Common myeloid progenitor, CD34-positive (primary cell): ENCODE data around the gene TTYH1.

Source experiments
- CTCF ChIA-PET: fragments of 350-600 bp; sonication (Branson Sonifier 250); formaldehyde crosslinking; loops from one replicate; lab custom pipeline; 2021; ENCODE audit warnings: antibody characterized with exemption; lab: Charles Lee
- POLR2A ChIA-PET: fragments of 350-600 bp; sonication (Branson Sonifier 250); formaldehyde crosslinking; loops from one replicate; lab custom pipeline; 2021; ENCODE audit warnings: antibody characterized with exemption; lab: Charles Lee
- DNase-seq, 3 donors: peaks; one replicate each; pipeline versions ENCODE4 v3.0.0 to v3.0.0-alpha.2; 2013
- H3K27ac ChIP-seq, 2 experiments: 1 replicate in 1 of 2; 2 replicates in 1 of 2; pipeline ENCODE4 v1.7.0; 2013; ENCODE audit warnings: inconsistent platforms in 2 of 2, low read length in 2 of 2, mild to moderate bottlenecking in 2 of 2, low read depth in 1 of 2, moderate library complexity in 1 of 2; ENCODE audit not compliant: severe bottlenecking in 2 of 2, insufficient read depth in 1 of 2, poor library complexity in 1 of 2
- H3K27me3 ChIP-seq, 5 experiments: replicated peaks in 2 of 5; 1 replicate in 3 of 5; 2 replicates in 2 of 5; pipeline versions ENCODE4 v1.6.1 to v1.7.0; 2013; ENCODE audit warnings: low read length in 4 of 5, mild to moderate bottlenecking in 2 of 5, moderate library complexity in 2 of 5, inconsistent platforms in 1 of 5; ENCODE audit not compliant: insufficient read depth in 5 of 5, control insufficient read depth in 4 of 5
- H3K36me3 ChIP-seq, 4 experiments: 1 replicate in 2 of 4; 2 replicates in 2 of 4; pipeline versions ENCODE4 v1.6.1 to v1.7.0; 2013; ENCODE audit warnings: low read length in 3 of 4, control low read depth in 1 of 4, mild to moderate bottlenecking in 1 of 4; ENCODE audit not compliant: control insufficient read depth in 4 of 4, insufficient read depth in 4 of 4
- H3K4me1 ChIP-seq, 4 experiments: 1 replicate in 3 of 4; 2 replicates in 1 of 4; pipeline versions ENCODE4 v1.6.1 to v1.7.1; 2013; ENCODE audit warnings: low read length in 3 of 4, mild to moderate bottlenecking in 3 of 4, control low read depth in 1 of 4, inconsistent platforms in 1 of 4, moderate library complexity in 1 of 4; ENCODE audit not compliant: control insufficient read depth in 4 of 4, insufficient read depth in 4 of 4; ENCODE audit errors: control extremely low read depth in 1 of 4
- H3K4me3 ChIP-seq, 7 experiments: 1 replicate in 4 of 7; 2 replicates in 3 of 7; pipeline versions ENCODE4 v1.5.1 to v1.7.0; 2013; ENCODE audit warnings: mild to moderate bottlenecking in 7 of 7, low read length in 6 of 7, moderate library complexity in 6 of 7, inconsistent platforms in 2 of 7, low read depth in 2 of 7, control low read depth in 1 of 7; ENCODE audit not compliant: insufficient read depth in 4 of 7, control insufficient read depth in 1 of 7; ENCODE audit errors: extremely low read depth in 1 of 7
- H3K9me3 ChIP-seq, 5 experiments: 1 replicate in 4 of 5; 2 replicates in 1 of 5; pipeline versions ENCODE4 v1.6.1 to v1.7.1; 2013; ENCODE audit warnings: low read length in 4 of 5, mild to moderate bottlenecking in 2 of 5, inconsistent platforms in 1 of 5, low read depth in 1 of 5, moderate library complexity in 1 of 5; ENCODE audit not compliant: control insufficient read depth in 4 of 5, insufficient read depth in 2 of 5; ENCODE audit errors: control extremely low read depth in 1 of 5
- WGBS: methylation state at CpG from one replicate; pipeline ENCODE4 v1.1.5; 2013; ENCODE audit not compliant: insufficient coverage; 5-methylcytosine and 5-hydroxymethylcytosine counted together

TTYH1 gene

DNA sequence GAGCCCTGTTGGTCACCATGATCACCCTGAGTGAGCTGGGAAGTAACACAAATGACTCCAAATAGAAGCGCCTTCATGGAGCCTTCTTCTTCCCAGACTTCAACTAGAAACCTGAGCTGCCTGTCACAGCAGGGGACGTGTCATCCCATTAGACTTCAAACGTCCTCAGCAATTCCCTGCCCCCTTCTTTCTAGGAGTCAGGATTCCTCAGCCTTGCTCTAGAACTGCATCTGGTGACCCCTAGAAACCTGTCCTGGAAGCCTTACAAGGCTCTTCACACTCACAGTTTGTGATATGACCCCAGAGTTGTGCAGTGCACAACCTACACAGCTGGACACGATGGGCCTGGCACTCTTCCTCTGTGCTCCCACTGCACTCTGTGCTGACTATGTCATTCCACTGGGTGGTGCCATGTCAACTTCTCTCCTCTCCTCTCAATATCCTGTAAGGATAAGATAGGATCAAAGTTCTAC, 23.6 kb upstream of the TTYH1 start:
- ChIA-PET CTCF (interaction anchor here (0.8 to 7.0 kb wide), 37 partner anchors 8 to 749 kb away, joined by 3 to 95 read pairs (median 5); partner anchors contain the start of genes LAIR1, LILRA4, LILRA5 and TTYH1), POLR2A (no interaction called here)
- no peaks in the 10 kb centered on the region for H3K9me3 ChIP-seq
- no peaks in the 10 kb centered on the region for H3K36me3 ChIP-seq
- no peaks in the 10 kb centered on the region for H3K27me3 ChIP-seq
- H3K27ac ChIP-seq, result no peak overlapping the region
- H3K4me1 ChIP-seq, result peaks cover 21 to 47% (median 45%) of the 10 kb centered on the region in 4 experiments
- no peak for DNase-seq
- no peak overlapping the region for H3K4me3 ChIP-seq
- WGBS, result 79% methylated on average over 4 of the region's 4 CpGs

DNA sequence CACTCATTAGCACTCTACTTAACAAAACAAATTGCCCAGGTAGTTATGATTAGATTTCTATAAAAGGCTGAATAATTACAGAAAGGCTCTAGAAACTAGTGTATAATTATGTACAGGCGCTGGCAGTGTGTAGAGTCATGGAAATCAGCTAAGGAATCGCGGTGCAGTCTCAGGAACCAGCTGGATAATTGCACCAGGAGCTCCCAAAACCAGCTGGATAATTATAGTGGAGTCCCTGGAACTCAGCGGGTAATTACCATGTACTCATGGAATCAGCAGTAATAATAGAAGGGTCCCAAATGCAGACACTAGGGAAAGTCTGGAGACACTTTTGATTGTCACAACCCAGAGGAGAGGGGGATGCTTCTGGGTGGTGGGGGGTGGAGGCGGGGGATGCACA, 23.2 kb upstream of the TTYH1 start:
- POLR2A ChIA-PET, result no interaction called here
- 97% methylated on average over 4 of the region's 5 CpGs for WGBS
- no peaks in the 10 kb centered on the region for H3K36me3 ChIP-seq
- no peak overlapping the region for H3K27ac ChIP-seq
- CTCF ChIA-PET, result interaction anchor here (0.7 to 7.0 kb wide), 27 partner anchors 8 to 356 kb away, joined by 3 to 95 read pairs (median 7); partner anchors contain the start of genes LAIR1, LILRA4, LILRA5 and TTYH1
- DNase-seq, result no peak
- peaks cover 21 to 43% (median 41%) of the 10 kb centered on the region in 4 experiments for H3K4me1 ChIP-seq
- no peaks in the 10 kb centered on the region for H3K27me3 ChIP-seq
- H3K9me3 ChIP-seq, result no peaks in the 10 kb centered on the region
- no peak overlapping the region for H3K4me3 ChIP-seq

GRCh38 chr19:54393381-54393780, 21.9 kb upstream of the TTYH1 start:
- H3K4me1 ChIP-seq, result peaks cover 15 to 31% (median 28%) of the 10 kb centered on the region in 4 experiments
- 91% methylated on average over 14 of the region's 16 CpGs for WGBS
- ChIA-PET CTCF (interaction anchor here (0.8 to 7.0 kb wide), 3 partner anchors 13 to 69 kb away, joined by 5 to 95 read pairs (median 86); no protein-coding TSS in a partner anchor), POLR2A (no interaction called here)
- no peak overlapping the region for H3K4me3 ChIP-seq
- DNase-seq, result no peak
- no peak overlapping the region for H3K27ac ChIP-seq
- H3K36me3 ChIP-seq, result no peaks in the 10 kb centered on the region
- no peaks in the 10 kb centered on the region for H3K9me3 ChIP-seq
- no peaks in the 10 kb centered on the region for H3K27me3 ChIP-seq

DNA sequence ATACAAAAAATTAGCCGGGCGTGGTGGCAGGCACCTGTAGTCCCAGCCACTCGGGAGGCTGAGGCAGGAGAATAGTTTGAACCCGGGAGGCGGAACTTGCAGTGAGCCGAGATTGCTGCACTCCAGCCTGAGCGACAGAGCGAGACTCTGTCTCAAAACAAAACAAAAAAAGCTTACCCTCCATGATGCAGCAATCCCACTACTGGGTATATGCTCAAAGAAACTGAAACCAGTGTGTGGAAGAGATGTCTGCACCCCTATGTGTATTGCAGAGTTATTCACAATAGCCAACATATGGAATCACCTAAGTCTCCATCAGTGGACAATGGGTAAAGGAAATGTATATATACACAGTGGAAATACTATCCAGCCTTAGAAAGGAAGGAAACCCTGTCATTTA, 19.6 kb upstream of the TTYH1 start:
- Histone ChIP-seq H3K4me3 (no peak overlapping the region), H3K36me3 (no peaks in the 10 kb centered on the region), H3K9me3 (no peaks in the 10 kb centered on the region), H3K27ac (no peak overlapping the region), H3K4me1 (peaks cover 3 to 8% (median 5%) of the 10 kb centered on the region in 4 experiments), H3K27me3 (no peaks in the 10 kb centered on the region)
- DNase-seq, result no peak
- WGBS, result 91% methylated on average over 8 of the region's 8 CpGs
- CTCF ChIA-PET, result no interaction called here
- POLR2A ChIA-PET, result no interaction called here

GRCh38 chr19:54399189-54399588, 16.1 kb upstream of the TTYH1 start:
- H3K27ac ChIP-seq, result no peak overlapping the region
- no peak overlapping the region for H3K4me3 ChIP-seq
- ChIA-PET CTCF (interaction anchor here (1.2 to 1.9 kb wide), 5 partner anchors 8 to 170 kb away, joined by 3 to 10 read pairs (median 5); partner anchors contain the start of gene TTYH1), POLR2A (interaction anchor here (0.6 kb wide), 1 partner anchor 10 kb away, joined by 3 read pairs; no protein-coding TSS in a partner anchor)
- H3K4me1 ChIP-seq, result no peaks in the 10 kb centered on the region
- no peak for DNase-seq
- H3K9me3 ChIP-seq, result no peaks in the 10 kb centered on the region
- no peaks in the 10 kb centered on the region for H3K36me3 ChIP-seq
- no CpG with 5 or more reads among the region's 2 CpGs for WGBS
- no peaks in the 10 kb centered on the region for H3K27me3 ChIP-seq

DNA sequence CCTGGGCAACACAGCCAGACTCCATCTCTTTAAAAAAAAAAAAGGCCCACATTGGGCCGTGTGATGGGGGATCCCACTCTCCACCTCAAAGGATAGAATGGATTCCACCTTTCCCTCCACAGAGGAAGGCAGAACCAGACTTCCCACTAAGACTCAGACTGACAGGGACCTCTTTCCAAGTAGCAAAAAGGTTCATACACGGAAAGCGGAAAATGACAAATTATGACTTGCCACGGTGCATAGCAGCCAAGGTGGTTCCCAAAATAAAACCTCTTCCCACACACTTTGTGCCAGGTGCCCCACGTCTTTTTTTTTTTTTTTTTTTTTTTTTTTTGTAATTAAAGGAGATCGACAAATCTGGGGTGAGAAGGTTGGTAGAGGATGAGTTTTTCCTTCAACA, 14.4 kb upstream of the TTYH1 start:
- no peak overlapping the region for H3K27ac ChIP-seq
- no peaks in the 10 kb centered on the region for H3K36me3 ChIP-seq
- no peaks in the 10 kb centered on the region for H3K9me3 ChIP-seq
- POLR2A ChIA-PET, result no interaction called here
- no peak for DNase-seq
- H3K4me3 ChIP-seq, result no peak overlapping the region
- no peaks in the 10 kb centered on the region for H3K27me3 ChIP-seq
- CTCF ChIA-PET, result interaction anchor here (0.6 to 1.7 kb wide), 4 partner anchors 10 to 212 kb away, joined by 3 to 10 read pairs (median 3); partner anchors contain the start of gene MBOAT7
- H3K4me1 ChIP-seq, result no peaks in the 10 kb centered on the region
- 100% methylated on average over 1 of the region's 6 CpGs for WGBS

DNA sequence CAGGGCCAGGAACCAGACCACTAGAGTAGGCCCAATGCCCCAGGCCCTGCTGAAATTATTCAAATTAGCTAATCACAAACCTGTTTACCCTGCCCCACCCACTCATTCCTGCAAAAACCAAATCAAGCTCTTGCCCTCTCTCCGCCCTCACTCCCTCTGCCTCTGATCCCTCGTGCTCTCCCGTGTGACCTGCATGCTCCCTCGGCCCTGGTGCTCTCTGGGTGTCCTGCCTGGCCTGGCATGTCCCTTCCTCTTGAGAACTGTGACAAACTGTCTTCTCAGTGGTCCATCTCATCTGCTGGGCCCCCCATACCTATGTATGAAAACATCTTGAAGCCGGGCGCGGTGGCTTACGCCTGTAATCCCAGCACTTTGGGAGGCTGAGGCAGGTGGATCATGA, 12.2 kb upstream of the TTYH1 start:
- H3K27ac ChIP-seq, result no peak overlapping the region
- POLR2A ChIA-PET, result no interaction called here
- no peaks in the 10 kb centered on the region for H3K27me3 ChIP-seq

More for the DNA sequence above, 12.2 kb upstream of the TTYH1 start:
- Histone ChIP-seq H3K4me3 (no peak overlapping the region), H3K36me3 (no peaks in the 10 kb centered on the region), H3K4me1 (no peaks in the 10 kb centered on the region), H3K9me3 (peaks cover 0 to 7% (median 0%) of the 10 kb centered on the region in 5 experiments)
- no peak for DNase-seq
- 100% methylated on average over 5 of the region's 8 CpGs for WGBS
- CTCF ChIA-PET, result no interaction called here
